ENCODE results near the gene FOXN3. TPM values are rescaled to one million over a fixed set of nuclear protein-coding genes. Genes with fewer than 3 reads are reported as not detected.
A peak's percentile ranks its signal among the peaks of the same experiment; 100 is the strongest.

Gene FOXN3
- total RNA-seq, 1 donor from 2014 or later, result 106 TPM

- ChIA-PET CTCF (no interaction called here), POLR2A (interaction anchor here (0.8 to 1.3 kb wide), 2 partner anchors 25 to 320 kb away, joined by 3 to 4 read pairs; no protein-coding TSS in a partner anchor)
- intact Hi-C loops (cut with micrococcal nuclease), result no loop called here
- ATAC-seq (ENCODE audit: low read depth) (no peak), DNase-seq (no peak)
- Mint-ChIP-seq H3K36me3 (ENCODE audit: low read depth) (peaks cover 32% of the 10 kb centered on the region), H3K9me3 (no peaks in the 10 kb centered on the region), H3K27ac (no peak overlapping the region), H3K4me1 (peaks cover 62% of the 10 kb centered on the region), H3K27me3 (no peaks in the 10 kb centered on the region), H3K4me3 (no peak overlapping the region)
- TF ChIP-seq, protein P1, sequence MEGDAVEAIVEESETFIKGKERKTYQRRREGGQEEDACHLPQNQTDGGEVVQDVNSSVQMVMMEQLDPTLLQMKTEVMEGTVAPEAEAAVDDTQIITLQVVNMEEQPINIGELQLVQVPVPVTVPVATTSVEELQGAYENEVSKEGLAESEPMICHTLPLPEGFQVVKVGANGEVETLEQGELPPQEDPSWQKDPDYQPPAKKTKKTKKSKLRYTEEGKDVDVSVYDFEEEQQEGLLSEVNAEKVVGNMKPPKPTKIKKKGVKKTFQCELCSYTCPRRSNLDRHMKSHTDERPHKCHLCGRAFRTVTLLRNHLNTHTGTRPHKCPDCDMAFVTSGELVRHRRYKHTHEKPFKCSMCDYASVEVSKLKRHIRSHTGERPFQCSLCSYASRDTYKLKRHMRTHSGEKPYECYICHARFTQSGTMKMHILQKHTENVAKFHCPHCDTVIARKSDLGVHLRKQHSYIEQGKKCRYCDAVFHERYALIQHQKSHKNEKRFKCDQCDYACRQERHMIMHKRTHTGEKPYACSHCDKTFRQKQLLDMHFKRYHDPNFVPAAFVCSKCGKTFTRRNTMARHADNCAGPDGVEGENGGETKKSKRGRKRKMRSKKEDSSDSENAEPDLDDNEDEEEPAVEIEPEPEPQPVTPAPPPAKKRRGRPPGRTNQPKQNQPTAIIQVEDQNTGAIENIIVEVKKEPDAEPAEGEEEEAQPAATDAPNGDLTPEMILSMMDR (IDR thresholded peaks at IDR 0.05), result no peak
Measured at GRCh38 chr14:89400529-89400928, 16.5 kb downstream of the FOXN3 start.

GRCh38 chr14:89399594-89400068, 17.4 kb downstream of the FOXN3 start:
- Mint-ChIP-seq H3K4me1 (peaks cover 67% of the 10 kb centered on the region), H3K27me3 (no peaks in the 10 kb centered on the region), H3K27ac (no peak overlapping the region), H3K4me3 (no peak overlapping the region), H3K9me3 (no peaks in the 10 kb centered on the region), H3K36me3 (ENCODE audit: low read depth) (peaks cover 27% of the 10 kb centered on the region)
- ChIA-PET CTCF (interaction anchor here (0.7 kb wide), 1 partner anchor 16 kb away, joined by 3 read pairs; no protein-coding TSS in a partner anchor), POLR2A (interaction anchor here (0.8 kb wide), 1 partner anchor 26 kb away, joined by 4 read pairs; no protein-coding TSS in a partner anchor)
- DNase-seq (no peak), ATAC-seq (ENCODE audit: low read depth) (peak; percentile 25)
- TF ChIP-seq, protein P1 (IDR thresholded peaks at IDR 0.05), result no peak
- intact Hi-C loops (cut with micrococcal nuclease), result no loop called here

- Mint-ChIP-seq H3K27ac (no peak overlapping the region), H3K36me3 (ENCODE audit: low read depth) (peaks cover 25% of the 10 kb centered on the region), H3K27me3 (no peaks in the 10 kb centered on the region), H3K4me3 (no peak overlapping the region), H3K9me3 (no peaks in the 10 kb centered on the region), H3K4me1 (peaks cover 70% of the 10 kb centered on the region)
- DNase-seq (no peak), ATAC-seq (ENCODE audit: low read depth) (no peak)
- CTCF ChIA-PET, result interaction anchor here (0.7 kb wide), 1 partner anchor 15 kb away, joined by 3 read pairs; no protein-coding TSS in a partner anchor
- POLR2A ChIA-PET, result interaction anchor here (1.5 kb wide), 1 partner anchor 17 kb away, joined by 3 read pairs; no protein-coding TSS in a partner anchor
- intact Hi-C loops (cut with micrococcal nuclease), result no loop called here
- TF ChIP-seq, protein P1 (IDR thresholded peaks at IDR 0.05), result no peak
Measured at GRCh38 chr14:89399157-89399556, 17.9 kb downstream of the FOXN3 start.

DNA sequence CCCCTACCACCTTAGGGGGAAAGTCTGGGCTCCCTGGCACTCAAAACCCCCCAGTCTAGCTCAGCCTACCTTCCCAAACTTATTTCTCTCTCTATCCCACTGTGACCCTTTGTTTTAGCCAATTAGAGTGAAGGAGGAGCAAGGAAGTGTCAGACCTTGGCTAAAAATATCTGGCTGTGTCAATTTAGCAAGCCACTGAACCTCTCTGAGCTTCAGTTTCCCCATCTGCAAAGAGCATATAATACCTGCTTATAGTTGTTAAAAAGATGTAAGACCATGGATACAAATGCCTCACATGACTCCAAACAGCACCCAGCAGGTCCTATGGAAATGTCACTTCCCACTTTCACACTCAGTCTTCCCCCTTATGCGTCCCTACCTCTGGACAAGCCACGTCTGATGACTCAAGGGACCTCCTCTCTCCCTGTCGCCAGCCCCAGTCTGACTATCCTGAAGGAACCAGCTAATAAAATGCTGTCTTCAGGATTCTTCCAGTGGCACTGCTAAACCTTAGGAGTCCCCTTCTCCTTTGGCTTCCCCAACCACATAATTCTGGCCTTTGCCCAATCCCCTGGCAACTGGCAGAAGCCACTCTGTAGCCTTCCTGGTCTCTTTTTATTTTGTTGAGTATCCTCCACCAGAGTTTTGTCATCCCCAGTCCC, 19.3 kb downstream of the FOXN3 start:
- H3K27me3 Mint-ChIP-seq, result no peaks in the 10 kb centered on the region
- H3K4me3 Mint-ChIP-seq, result no peak overlapping the region
- intact Hi-C loops (cut with micrococcal nuclease), result no loop called here
- DNase-seq (no peak), ATAC-seq (ENCODE audit: low read depth) (no peak)
- ChIA-PET CTCF (interaction anchor here (0.6 kb wide), 1 partner anchor 146 kb away, joined by 3 read pairs; no protein-coding TSS in a partner anchor), POLR2A (interaction anchor here (0.5 to 1.5 kb wide), 3 partner anchors 19 to 73 kb away, joined by 3 to 4 read pairs (median 4); no protein-coding TSS in a partner anchor)
- H3K27ac Mint-ChIP-seq, result no peak overlapping the region
- H3K9me3 Mint-ChIP-seq, result no peaks in the 10 kb centered on the region
- H3K4me1 Mint-ChIP-seq, result peaks cover 71% of the 10 kb centered on the region
- H3K36me3 Mint-ChIP-seq (ENCODE audit: low read depth), result peaks cover 21% of the 10 kb centered on the region
- TF ChIP-seq, protein P1 (IDR thresholded peaks at IDR 0.05), result no peak

DNA sequence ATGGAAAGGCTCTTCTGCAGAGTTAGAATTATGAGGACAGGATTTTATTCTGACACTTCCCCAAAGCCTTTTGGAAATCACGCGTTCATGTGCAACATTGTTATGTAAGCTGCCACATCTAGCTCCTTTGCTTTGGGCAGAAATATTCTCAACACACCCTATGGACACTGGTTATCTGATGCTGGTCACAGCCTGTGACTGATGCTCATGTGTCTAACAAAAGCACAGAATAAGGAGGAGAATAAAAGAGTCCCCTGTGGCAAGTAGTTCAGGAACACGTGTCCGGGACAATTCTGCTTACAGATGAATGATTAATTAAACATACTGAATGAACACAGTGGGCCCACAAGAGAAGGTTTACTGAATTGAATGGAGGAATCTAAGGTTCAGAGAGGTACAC, 22.1 kb downstream of the FOXN3 start:
- intact Hi-C loops (cut with micrococcal nuclease), result no loop called here
- peaks cover 21% of the 10 kb centered on the region for H3K36me3 Mint-ChIP-seq (ENCODE audit: low read depth)
- DNase-seq (no peak), ATAC-seq (ENCODE audit: low read depth) (no peak)
- H3K4me1 Mint-ChIP-seq, result peaks cover 61% of the 10 kb centered on the region
- no peak overlapping the region for H3K4me3 Mint-ChIP-seq
- no peaks in the 10 kb centered on the region for H3K9me3 Mint-ChIP-seq
- H3K27ac Mint-ChIP-seq, result no peak overlapping the region
- TF ChIP-seq, protein P1 (IDR thresholded peaks at IDR 0.05), result no peak
- ChIA-PET POLR2A (interaction anchor here (0.9 kb wide), 1 partner anchor 90 kb away, joined by 5 read pairs; no protein-coding TSS in a partner anchor), CTCF (interaction anchor here (0.9 kb wide), 1 partner anchor 60 kb away, joined by 3 read pairs; no protein-coding TSS in a partner anchor)
- H3K27me3 Mint-ChIP-seq, result no peaks in the 10 kb centered on the region

Measured in activated B cell treated with CpG ODN at 0.5 μM for 24 hours (primary cell).